NCI-H69 (cell line): Measurements from ENCODE around the gene TAAR5.
A peak's percentile ranks its signal among the peaks of the same experiment; 100 is the strongest.
"Not testable (repeated sequence)": the region's sequence is repeated elsewhere in the genome, so short reads cannot be mapped to it uniquely, and the experiment has no call there.

Experiments used
- DNase-seq: peaks from one replicate; lab custom pipeline; 2025; lab: John Stamatoyannopoulos, UW

TAAR5 gene, protein sequence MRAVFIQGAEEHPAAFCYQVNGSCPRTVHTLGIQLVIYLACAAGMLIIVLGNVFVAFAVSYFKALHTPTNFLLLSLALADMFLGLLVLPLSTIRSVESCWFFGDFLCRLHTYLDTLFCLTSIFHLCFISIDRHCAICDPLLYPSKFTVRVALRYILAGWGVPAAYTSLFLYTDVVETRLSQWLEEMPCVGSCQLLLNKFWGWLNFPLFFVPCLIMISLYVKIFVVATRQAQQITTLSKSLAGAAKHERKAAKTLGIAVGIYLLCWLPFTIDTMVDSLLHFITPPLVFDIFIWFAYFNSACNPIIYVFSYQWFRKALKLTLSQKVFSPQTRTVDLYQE

DNA sequence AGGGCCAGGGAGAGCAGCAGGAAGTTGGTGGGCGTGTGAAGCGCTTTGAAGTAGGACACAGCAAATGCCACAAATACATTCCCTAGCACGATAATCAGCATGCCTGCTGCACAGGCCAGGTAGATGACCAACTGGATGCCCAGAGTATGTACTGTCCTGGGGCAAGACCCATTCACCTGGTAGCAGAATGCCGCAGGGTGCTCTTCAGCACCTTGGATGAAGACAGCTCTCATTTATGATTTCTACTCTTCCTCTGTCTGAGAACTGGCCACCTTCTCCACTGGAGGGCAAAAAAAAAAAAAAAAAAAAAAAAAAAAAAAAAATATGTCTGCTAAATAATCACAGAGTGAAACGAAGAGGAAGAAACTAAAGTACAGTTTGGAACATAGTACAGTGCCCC is at the start of gene TAAR5:
Gene TAAR5, minus strand, starts transcription at position 288 of the 400 bp plus-strand sequence. Its CDS starts 55 bp downstream, at position 233.
- no peak for DNase-seq

DNA sequence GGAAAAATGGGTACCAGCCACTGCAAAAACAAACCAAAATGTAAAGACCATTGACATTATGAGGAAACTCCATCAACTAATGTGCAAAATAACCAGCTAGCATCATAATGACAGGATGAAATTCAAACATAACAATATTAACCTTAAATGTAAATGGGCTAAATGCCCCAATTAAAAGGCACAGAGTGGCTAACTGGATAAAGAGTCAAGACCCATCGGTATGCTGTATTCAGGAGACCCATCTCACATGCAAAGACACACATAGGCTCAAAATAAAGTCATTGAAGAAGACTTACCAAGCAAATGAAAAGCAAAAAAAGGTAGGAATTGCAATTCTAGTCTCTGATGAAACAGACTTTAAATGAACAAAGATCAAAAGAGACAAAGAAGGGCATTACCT is 47.6 kb upstream of the TAAR5 start:
- DNase-seq, result not testable (repeated sequence)

DNA sequence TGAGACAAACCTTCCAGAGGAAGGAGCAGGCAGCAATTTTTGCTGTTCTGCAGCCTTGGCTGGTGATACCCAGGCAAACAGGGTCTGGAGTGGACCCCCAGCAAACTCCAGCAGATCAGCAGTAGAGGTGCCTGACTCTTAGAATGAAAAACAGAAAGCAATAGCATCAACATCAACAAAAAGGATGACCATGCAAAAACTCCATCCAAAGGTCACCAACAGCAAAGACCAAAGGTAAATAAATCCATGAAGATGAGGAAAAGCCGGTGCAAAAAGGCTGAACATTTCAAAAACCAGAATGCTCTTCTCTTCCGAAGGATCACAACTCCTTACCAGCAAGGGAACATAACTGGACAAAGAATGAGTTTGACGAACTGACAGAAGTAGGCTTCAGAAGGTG is 46.4 kb upstream of the TAAR5 start:
- not testable (repeated sequence) for DNase-seq

DNA sequence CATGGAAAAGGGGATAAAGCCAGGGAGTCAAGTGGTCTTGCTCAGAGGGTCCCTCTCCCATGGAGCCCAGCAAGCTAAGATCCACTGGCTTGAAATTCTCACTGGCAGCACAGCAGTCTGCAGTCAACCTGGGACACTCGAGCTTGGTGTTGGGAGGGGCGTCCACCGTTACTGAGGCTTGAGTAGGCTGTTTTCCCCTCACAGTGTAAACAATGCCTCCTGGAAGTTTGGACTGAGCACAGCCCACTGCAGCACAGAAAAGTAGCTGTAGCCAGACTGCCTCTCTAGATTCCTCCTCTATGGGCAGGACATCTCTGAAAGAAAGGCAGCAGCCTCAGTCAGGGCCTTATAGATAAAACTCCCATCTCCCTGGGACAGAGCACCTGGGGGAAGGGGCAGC is 45.7 kb upstream of the TAAR5 start:
- not testable (repeated sequence) for DNase-seq

DNA sequence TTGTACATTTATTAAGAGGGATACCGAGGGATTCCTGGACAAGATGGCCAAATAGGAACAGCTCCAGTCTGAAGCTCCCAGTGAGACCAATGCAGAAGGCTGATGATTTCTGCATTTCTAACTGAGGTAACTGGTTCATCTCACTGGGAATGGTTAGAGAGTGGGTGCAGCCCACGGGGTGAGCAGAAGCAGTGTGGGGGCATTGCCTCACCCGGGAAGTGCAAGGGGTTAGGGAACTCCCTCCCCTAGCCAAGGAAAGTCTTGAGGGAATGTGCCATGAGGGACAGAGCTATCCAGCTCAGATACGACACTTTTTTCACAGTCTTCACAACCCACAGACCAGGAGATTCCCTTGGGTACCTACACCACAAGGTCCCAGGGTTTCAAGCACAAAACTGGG is 45.3 kb upstream of the TAAR5 start:
- DNase-seq, result no peak

DNA sequence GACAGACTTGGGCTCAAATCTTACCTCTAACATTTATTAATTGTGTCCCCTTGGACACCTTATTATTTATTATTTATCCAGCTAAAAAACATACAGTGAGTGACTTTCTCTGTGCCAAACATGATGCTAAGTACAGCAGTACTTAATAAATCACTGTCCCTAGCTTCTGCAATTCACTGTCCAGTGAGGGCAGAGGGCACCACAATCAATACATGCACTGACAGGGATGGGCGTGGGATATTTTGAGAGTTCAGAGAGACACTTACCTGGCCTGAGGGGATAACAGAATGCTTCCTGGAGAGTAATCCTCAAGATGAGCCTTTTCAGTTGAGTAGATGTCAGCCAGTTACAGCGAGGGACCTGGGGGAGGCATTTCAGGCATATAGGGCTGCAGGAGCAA is 43.8 kb upstream of the TAAR5 start:
- DNase-seq, result no peak

DNA sequence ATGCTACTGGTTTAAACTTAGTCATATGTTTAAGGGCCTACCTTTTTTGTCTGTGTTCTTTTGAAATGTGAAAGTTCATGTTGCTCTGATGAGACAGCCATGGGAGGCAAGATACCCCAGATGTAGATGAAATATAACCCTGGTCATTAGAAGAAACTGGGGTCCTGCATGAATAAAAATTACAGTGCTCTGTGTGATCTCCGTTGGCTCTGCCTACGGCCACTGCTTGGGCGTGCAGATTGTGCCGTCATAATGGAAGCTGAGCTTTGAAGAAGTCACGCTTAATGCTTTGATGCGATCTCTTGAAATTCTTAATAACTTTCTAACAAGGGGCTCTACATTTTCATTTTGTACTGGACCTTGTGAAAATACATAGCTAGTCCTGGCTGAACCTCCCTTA is 34.6 kb upstream of the TAAR5 start, which contains the start of gene TAAR2:
Gene TAAR2, minus strand, starts transcription at position 101 of the 400 bp plus-strand sequence. Its CDS starts 0 bp downstream, at position 101.
- DNase-seq, result no peak

DNA sequence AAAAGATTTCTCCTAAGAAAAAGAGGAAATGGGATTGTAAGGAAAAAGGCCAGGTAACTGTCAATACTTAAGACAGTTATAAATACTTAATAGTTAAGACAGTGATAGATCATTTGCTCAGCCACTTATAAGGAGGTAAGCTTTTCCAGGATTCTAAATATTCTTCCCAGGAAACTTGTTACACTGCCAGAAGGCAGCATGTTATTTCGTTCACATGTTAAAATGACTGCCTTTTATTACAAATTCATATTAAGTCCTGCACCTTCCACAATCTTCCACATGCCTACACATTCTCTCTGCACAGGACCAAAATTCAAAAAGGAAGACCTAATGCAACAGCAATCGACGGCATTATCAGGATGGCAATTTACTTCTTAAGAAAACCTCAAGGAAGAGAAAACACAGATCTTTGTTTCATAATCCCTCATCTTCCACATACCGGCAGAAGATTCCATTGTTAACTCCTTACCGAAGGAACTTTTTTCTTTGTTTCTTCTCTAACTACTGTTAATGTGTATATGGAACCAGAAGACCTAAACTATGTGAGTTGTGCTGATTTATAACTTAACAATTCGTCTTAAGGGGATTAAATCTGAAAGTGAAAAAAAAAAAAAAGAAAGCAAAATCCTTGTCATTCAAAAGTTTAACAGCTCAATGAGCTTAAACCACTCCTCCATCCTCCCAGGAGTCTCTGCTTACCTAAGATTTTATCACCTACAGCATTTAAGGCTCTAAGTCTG is 33.7 kb upstream of the TAAR5 start:
- no peak for DNase-seq

DNA sequence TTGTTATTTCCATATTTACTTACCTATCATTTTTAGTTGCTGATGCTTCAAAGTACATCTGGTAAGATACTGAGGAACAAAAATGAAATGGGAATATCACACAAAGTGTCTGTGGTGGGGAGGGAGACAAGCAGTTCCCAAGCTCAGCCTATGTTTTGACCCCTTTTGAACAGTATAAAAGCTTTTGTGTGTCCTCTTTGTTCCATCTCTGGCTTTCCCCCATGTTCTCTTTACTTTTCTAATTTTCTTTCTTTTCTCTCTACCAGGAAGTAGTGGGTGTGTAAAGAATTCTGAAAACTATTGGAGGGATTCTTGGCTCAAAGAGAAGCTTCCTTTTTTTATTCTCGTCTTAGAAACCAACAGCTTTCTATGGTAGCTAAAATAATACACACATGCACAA is 27.1 kb upstream of the TAAR5 start:
- DNase-seq, result no peak

DNA sequence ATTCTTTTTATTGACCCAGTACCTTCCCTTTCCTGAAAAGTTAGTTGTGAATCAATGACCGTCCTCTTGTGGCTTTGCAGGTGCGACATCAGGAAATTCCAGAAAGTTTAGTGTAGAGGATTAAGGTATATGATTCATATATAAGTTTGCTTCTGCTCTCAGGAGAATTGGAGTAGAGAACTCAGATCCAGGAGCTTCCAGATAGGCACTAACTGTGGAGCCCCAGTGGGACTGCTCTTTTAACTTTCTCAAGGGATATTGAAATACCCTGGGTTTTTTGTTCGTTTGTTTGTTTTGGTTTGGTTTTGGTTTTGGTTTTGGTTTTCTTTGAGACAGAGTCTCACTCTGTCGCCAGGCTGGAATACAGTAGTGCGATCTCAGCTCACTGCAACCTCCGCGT is 25.0 kb upstream of the TAAR5 start:
- no peak for DNase-seq

DNA sequence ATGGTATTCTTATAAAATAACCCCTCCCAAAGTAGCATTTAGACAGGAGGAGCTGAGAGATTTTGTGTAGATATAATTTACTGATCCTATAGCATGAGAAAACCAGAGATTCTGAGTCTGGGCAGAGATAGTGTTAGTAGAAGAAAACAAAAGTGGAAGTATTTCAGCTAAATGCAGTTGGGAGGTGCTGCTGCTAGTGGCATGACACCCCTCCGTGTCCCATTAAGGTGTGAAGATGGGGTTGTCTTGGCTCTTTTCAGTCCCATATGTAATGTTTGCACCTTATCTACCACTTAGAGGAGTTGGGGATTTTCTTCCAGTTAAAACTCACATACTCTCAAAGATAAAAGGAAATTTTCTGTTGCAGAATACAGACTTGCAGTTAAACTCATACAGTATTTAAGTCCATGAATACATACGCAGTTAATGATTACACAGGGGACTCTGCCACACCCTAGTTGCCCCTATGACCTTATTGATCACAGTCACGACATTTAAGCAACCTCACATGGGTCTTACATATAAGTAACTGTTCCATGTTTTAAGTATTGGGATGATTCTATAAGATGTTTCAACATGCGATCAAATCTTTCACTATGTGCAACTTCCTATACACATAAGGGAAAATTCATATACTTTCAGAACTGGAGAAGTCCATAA is 23.0 kb upstream of the TAAR5 start:
- DNase-seq, result no peak

DNA sequence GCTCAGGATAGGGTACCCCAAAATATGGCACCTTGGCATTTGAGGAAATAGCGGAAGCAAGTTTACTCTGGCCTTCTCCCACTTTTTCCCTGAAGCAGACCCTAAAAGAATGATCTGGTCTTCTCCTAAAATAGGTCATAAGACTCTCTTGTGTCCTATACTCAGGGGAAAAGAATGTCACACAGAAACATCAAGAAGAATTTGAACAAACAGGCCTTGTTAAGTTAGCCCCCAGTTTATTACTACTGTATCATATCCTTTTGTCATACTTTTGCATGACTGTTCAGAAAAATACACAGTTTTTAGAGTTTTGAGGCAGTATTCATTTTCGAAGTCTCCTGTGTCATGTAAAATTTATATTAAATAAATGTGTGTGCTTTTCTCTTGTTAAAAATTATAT is 22.1 kb upstream of the TAAR5 start:
- DNase-seq, result no peak

DNA sequence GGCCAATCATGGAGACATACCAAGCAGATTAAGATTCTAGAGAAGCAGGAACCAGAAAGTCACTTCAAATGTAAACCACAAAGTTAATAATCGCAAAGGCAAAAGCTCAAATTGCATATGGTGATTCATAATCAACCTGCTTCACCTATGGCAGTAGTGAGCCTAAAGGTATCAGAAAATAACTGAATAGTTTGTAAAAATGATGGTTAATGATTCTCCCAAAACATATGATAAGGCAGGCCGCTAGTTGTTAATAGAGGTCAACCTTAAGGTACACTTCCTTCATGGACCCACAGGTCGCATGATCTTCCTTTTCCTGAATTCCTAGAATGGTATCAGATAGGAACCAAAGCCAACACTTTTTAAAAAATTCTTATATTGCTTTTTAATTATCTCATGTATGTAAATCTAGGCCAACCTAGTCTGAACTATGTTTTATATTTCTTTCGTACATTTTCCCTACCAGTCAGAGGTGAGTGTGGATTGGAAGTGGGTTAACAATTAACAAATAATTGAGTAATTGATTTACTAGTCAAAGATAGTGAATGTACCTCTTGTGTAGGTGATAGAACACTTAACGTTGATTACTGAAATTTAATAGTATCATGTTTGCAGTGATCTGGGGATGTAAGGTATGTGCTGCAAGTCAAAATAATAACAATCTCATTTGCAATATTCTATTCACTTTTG is 18.1 kb upstream of the TAAR5 start:
- DNase-seq, result no peak

DNA sequence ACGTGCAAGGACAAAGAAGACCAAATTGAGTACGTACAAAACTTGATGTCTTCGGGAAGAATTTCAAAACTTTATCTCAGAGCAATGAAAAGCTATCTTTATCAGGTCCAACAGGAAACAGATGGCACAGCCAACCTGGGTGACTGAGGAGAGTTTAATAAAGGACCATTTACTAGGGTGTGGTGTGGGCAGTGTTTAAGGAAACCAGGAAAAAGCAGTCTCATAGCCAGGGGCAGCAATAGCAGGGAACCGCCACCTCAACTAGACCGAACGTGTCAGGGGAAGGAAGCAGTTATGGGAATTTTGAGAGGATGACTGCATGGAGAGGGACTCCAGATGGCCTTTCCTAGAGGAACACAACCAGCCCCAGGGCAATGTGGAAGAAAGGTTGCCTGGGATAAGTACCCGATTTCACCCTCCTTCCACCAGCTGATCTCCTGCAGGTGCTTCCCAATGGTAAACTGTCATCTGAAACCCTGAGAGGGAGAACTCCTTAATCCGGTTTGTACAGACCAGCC is 15.2 kb upstream of the TAAR5 start:
- DNase-seq, result no peak

DNA sequence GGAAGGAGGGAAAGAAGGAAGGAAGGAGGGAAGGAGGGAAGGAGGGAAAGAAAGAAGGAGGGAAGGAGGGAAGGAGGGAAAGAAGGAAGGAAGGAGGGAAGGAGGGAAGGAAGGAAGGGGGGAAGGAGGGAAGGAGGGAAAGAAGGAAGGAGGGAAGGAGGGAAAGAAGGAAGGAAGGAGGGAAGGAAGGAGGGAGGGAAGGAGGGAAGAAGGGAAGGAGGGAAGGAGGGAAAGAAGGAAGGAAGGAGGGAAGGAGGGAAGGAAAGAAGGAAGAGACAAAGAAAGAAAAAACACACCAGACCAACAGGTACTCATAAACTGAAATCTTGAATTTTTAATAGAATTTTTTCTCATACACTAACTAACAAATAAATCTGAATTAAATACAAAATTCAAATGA is 11.4 kb upstream of the TAAR5 start:
- not testable (repeated sequence) for DNase-seq

DNA sequence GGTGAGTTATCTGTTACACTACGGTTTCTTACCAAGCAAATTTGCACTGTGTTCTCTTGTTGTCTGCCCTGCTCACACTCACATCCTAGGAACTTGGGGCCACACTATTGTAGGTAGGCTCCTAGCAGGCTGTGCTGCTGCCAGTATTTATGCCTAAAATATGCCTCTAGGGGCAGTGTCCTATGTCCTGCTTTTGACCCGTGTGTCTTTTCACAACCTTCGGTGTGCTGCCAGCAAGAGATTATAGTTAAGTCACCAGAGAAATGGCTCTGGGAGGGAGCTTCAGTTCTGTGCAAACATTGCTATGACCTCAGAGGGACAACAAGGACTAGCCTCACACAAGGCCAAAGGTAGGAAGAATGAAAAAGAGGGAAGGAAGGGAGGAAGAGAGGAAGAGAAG is 8.9 kb upstream of the TAAR5 start:
- DNase-seq, result peak; percentile 10

DNA sequence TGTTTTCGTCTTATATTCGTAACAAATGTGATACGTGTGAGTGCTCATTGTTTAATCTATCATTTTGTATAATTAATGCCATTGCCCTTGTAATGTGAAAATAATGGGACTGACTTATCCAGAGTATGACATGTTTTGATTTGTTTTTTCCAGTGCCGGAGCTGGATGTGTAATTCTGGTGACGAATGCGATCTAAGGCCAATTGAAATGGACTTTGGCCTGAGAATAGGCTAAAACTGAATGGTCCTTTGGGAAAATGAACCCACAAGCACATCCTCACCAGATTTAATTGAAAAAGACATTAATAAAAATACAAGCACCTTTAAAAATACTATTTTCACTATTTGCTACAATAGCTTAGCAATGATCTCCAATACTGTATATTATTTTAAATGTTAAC is 6.7 kb upstream of the TAAR5 start:
- DNase-seq, result no peak

DNA sequence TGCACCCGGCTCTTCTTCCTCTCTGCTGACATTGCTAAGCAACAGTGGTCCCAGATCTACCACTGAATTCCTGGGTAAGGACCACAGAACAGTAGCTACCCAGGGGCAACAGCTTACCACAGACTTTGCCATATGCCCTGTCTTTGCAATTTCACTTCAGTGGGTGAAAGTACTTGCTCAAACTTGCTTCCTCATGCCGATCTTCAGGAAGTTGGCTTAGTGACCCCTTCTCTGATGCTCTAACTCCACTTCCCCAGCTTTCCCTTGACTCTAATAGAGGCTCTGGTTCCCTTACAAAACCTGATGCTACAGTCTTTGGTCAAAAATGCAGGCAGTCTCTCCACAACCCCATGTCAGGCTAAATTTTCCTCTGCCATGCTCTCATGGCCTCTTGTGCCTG is 3.3 kb upstream of the TAAR5 start:
- DNase-seq, result no peak

DNA sequence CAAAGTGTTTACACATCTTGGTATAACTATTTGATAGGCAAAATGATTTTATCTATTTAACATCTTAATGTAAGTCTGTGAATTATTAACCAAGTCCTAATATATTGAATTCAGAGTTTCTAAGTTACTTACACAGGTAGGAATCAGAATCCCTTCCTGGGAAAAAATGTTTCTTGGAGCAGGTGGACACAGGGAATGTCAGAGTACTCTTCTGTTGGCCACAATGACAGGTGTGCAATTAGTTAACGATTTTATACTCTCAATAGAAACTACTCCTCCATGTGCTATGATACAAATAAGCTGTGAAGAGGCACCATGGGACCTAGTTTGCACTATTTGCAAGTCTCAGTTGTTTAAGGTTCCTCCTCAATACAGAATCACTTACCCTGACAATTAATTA is 821 bp upstream of the TAAR5 start:
- no peak for DNase-seq

DNA sequence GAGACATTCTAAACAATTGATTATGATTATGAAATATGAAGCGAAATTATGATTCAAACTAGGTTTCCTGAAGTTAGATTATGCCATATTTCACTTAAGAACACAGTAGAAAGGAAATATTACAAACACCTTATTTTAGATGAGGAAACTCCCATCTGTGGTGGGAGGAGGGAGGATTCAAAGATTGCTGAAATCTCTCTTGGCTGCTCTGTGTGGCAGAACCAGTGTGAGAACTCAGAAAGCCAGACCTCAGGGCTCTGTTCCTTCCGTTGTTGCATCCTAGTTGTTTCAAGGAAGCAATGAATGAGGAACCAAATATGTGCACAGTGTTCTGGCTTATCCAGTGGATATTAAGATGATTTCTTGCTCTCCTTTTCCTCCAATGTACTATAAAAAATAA is 2.1 kb downstream of the TAAR5 start:
- DNase-seq, result no peak

DNA sequence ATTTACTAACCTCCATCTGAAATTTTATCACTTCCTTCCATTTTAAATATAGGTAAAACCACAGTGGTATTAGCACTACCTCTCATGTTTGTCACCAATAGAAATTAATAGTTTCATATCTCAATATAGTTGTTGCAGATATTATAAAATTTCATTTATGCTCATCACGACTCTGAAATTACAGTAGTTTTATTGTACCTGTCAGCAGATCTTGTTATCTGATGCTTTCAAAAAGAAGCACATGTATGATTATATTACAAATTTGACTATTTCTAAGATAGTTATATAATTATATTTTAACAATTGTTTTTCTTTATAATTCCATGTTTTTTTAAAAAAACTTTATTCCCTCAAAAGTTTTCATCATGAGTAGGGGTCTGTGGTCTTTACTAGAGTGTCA is 4.8 kb downstream of the TAAR5 start:
- DNase-seq, result no peak

DNA sequence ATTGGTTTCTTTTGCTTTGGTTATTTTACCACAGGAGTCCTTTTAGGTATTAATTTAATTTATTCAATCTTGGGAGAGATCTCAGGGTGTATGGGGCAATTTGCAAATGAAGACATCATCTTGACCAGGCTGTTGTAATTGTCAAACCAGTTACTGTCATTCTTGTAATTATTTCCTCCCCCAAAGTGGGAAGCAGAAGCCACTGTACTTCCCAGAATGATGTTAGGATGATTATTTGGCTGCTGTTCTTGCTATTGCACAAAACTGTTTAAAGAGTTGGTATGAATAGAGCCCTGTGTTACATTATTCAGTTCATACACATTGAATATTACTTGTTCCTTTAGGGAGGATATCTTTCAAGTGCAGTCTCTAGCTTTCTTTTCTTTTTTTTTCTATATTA is 17.8 kb downstream of the TAAR5 start:
- no peak for DNase-seq
